ENCODE measurements around the gene ZNF646.

GRCh38 chr16:31074814-31075183 lies 577 bp downstream of the ZNF646 start:
- TF ChIP-seq CTCF (conservative IDR thresholded peaks at IDR 0.05), result no peak
- TF ChIP-seq ZFX (IDR thresholded peaks at IDR 0.05), result no peak
